Activated T-helper 1 cell treated with anti-CD3 and anti-CD28 coated beads, Interleukin-2, amount 50 U/mL, for 16 hours (primary cell): ENCODE measurements around the gene RAVER1.
"Not testable (repeated sequence)": the region's sequence is repeated elsewhere in the genome, so short reads cannot be mapped to it uniquely, and the experiment has no call there.

Experiments used
- DNase-seq, 2 donors: peaks; one replicate each; pipeline ENCODE4 v3.0.0-alpha.2; 2020; ENCODE audit warnings: low read depth in 1 of 2, low spot score in 1 of 2

The RAVER1 gene, protein sequence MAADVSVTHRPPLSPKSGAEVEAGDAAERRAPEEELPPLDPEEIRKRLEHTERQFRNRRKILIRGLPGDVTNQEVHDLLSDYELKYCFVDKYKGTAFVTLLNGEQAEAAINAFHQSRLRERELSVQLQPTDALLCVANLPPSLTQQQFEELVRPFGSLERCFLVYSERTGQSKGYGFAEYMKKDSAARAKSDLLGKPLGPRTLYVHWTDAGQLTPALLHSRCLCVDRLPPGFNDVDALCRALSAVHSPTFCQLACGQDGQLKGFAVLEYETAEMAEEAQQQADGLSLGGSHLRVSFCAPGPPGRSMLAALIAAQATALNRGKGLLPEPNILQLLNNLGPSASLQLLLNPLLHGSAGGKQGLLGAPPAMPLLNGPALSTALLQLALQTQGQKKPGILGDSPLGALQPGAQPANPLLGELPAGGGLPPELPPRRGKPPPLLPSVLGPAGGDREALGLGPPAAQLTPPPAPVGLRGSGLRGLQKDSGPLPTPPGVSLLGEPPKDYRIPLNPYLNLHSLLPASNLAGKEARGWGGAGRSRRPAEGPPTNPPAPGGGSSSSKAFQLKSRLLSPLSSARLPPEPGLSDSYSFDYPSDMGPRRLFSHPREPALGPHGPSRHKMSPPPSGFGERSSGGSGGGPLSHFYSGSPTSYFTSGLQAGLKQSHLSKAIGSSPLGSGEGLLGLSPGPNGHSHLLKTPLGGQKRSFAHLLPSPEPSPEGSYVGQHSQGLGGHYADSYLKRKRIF

DNA sequence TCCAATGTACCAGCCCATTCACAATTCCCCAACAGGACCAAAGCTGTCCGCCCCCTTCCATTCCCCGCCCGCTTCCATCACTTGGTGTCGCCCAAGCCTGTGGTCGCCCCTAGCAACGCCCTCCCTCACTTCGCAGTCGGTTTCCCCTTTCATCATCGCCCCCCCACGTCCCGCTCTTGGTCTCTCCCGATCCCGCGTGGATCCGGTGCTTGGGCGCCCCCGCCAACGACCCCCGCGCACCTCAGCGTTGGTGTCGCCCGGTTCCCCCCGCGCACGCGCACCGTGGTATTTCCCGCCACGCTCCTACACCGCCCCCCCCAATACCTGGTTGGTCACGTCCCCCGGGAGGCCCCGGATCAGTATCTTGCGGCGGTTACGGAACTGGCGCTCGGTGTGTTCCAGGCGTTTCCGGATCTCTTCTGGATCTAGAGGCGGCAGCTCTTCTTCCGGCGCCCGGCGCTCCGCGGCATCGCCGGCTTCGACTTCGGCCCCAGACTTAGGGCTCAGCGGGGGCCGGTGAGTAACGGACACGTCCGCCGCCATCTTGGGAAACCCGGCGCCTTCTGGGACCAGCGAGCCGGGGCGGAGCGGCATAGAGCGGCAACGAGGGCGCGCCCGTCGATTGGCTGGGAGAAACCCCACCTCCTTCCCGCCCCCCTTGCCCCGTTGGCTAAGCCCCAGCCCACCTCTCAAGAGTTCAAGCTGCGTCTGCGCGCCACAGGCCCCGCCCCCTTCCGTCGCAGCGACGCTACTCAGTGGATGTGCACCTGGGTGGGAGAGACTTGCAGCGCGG is at the start of gene RAVER1:
RAVER1 (minus strand) TSS at position 565 of the 793 bp plus-strand sequence; CDS start at position 543, 22 bp downstream.
- DNase-seq: peak; percentile 95 to 96

GRCh38 chr19:10383223-10383499 is 49.8 kb upstream of the RAVER1 start:
- not testable (repeated sequence) for DNase-seq

DNA sequence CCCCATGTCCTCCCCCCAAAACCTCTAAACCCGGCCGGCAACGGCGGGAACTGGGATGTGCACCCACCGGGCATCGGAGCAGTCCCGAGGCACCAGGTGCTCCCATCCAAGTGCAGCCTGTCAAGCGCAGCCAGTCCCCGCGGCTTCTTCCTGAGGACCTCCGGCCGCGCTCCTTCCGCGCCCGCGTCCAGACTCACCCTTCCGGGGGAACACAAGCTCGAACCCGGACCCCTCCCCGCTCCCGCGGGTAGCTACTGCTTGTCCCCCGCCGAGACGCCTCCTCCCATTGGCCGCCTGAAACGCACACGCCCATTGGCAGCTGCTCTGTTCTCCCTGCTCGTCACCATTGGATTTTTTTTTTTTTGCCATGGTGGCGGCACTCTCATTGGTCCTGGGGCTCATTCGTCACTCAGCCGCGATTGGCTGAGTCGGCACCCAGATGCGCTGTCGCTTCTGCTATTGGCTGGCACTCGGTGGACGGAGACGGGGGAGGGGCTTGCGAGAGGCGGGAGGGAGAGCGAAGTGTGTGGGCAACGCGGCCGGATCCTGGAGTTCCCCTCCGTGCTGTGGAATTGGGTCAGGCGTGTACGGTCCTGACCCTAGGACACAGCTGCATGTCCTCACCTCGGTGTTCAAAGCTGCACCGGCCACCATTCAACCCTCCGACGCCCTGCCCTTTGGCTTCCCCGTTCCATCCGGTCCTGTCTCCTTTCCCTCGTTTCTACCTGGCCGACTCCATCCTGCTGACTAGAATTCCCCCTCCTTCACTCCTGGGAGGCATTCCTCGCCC is 47.2 kb upstream of the RAVER1 start, which contains the start of gene TYK2:
TYK2 (minus strand) TSS at position 260 of the 790 bp plus-strand sequence. CDS start 2,166 bp downstream, outside the sequence.
- peak; percentile 86 to 91 for DNase-seq

- no peak for DNase-seq
Measured at GRCh38 chr19:10379880-10380312, 46.6 kb upstream of the RAVER1 start.

DNA sequence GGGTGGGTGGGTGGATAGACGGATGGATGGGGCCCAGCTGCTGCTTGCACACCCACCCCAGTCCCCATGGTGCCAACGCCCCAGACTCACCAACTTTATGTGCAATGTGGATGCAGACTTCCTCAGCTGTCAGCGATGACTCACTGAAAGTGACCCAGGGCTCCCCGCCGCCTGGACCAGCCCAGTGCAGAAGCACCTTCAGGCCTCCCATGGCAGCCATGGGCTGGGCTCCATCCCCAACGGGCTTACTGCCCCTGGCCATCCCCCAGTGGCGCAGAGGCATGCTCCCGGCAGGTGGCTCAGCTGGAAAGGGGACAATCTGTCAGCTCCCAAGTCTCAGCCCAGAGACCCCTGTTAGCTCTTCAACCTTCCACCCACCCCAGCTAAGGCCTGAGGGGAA is 44.8 kb upstream of the RAVER1 start:
- no peak for DNase-seq

GRCh38 chr19:10377140-10377640 is 43.9 kb upstream of the RAVER1 start:
- DNase-seq: not testable (repeated sequence)

- no peak for DNase-seq
Measured at GRCh38 chr19:10374931-10375330, 41.6 kb upstream of the RAVER1 start.

DNA sequence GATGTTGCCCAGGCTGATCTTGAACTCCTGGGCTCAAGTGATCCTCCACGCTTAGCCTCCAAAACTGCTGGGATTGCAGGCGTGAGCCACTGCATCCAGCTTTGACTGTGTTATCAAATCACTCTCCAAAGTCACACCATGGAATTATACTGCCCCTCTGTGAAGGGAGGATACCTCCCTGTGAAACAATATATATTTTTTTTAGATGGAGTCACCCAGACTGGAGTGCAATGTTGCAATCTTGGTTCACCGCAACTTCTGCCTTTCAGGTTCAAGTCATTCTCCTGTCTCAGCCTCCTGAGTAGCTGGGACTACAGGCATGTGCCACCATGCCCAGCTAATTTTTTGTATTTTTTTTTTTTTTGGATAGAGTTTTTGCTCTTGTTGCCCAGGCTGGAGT is 39.4 kb upstream of the RAVER1 start:
- DNase-seq: no peak

GRCh38 chr19:10368101-10368803 is 34.9 kb upstream of the RAVER1 start:
- no peak for DNase-seq

GRCh38 chr19:10366950-10367512 is 33.7 kb upstream of the RAVER1 start:
- not testable (repeated sequence) for DNase-seq

GRCh38 chr19:10365518-10365917 is 32.2 kb upstream of the RAVER1 start:
- DNase-seq: no peak

DNA sequence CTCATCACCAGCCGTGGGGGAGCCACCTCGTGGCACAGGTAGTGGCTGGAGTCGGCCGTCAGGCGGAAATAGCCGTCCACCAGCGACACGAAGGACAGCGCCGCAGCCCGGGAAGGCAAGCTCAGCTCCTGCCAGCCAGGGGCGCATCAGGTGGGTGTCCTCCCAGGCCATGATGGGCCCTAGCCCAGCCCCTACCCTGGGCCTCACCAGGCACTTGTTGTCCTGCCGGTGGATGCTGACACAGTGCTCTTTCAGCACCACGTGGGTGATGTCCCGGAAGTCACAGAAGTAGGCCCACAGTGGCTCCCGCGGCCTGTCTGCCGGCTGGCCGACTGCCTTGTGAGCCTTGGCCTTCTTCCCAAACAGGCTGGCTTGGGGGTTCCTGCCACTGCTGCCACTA is 31.3 kb upstream of the RAVER1 start:
- DNase-seq: no peak

DNA sequence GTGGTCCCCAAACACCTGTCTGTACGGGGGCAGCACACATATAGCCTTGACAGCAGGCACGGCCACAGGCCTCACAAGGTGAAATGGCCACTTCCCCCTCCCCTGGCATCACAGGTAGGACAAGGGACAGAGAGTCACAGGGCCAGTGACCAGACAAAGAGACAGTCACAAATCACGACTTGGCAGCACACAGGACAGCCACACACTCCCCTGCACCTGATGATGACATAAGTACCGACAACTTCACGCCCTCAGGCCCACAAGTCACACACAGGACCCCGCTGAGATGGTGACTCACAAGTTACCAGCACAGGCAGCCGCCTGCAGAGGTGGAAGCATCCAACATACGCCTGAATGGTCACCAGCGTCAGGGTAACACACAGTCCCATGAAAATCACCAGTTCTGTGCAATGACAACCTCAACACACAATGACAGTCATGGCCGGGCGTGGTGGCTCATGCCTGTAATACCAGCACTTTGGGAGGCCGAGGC is 30.5 kb upstream of the RAVER1 start:
- no peak for DNase-seq

DNA sequence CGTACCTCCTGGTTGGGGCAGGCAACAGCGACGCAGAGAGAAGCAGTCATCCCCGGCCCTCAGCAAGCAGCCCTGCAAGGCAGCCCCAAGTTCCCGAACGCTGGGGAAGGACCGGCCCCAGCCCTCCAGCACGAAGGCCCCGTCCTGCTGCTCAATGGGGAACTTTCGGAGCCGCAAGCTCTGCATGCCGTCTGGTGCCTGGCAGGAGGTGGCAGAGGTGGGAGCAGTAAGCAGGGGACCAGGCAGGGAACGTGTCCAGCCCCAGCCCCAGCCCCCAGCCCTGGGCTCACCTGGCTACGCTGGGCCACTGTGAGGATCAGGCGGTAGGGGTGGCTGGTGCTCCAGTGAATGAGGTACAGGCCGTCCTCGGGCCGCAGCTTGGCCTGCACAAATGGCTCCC is 28.9 kb upstream of the RAVER1 start:
- no peak for DNase-seq

DNA sequence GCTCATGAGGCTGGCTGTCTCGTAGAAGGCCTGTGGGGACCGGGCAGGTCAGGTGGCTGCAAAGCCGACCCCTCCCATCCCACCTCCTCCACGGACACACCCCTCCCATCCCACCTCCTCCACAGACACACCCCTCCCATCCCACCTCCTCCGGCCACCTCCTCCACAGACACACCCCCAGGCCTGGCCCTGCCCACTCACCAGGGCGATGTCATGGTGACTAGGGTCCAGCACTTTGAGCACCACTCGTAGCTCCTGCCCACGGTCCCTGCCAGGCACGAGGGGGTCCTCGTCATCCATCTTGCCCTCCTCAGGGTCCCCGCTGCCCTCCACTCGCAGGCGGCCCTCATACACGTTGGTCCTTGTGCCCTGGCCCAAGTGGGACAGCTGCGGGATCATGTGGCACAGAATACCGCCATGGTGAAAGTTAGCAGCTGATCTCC is 28.3 kb upstream of the RAVER1 start:
- DNase-seq: no peak

DNA sequence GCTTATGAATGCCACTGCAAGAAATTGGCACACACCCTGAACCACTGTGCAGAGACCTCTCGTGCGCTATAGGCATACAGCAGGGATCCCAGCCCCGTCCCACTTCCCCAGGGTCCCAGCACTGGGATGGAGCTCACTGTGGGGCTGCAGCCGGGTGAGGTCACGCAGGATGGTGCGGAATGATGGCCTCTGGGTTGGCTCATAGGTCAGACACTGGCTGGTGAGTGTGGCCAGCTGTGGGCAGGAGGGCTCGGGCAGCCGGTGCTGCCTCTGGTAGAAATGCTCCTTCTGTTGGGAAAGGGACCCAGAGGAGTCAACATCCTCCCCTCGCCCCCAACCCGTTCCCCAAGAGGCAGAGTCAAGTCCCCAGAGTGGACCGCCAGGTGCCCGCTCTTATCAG is 23.1 kb upstream of the RAVER1 start:
- DNase-seq: no peak

- DNase-seq: no peak
Measured at GRCh38 chr19:10353793-10354391, 20.6 kb upstream of the RAVER1 start.

- DNase-seq: no peak
Measured at GRCh38 chr19:10352764-10353671, 19.7 kb upstream of the RAVER1 start.
